ENCODE data around the gene ALDH2.
"Not testable (repeated sequence)": the region's sequence is repeated elsewhere in the genome, so short reads cannot be mapped to it uniquely, and the experiment has no call there.

Gene ALDH2

DNA sequence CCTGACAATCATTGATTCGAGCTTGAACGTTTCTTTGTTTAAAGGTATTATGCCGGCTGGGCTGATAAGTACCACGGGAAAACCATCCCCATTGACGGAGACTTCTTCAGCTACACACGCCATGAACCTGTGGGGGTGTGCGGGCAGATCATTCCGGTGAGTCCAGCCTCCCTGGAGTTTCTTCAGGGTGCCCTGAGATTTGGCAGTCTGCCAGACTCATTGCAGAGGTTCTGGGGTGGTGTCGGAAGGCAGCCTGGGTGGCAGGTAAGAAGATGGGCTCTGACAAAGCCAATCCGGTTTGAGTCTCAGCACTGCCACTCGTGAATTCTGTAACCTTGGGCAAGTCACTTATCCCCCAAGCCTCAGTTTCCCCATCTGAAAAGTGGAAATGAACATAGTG, 23.0 kb downstream of the ALDH2 start:
- DNase-seq (ENCODE audit: low spot score): no peak

DNA sequence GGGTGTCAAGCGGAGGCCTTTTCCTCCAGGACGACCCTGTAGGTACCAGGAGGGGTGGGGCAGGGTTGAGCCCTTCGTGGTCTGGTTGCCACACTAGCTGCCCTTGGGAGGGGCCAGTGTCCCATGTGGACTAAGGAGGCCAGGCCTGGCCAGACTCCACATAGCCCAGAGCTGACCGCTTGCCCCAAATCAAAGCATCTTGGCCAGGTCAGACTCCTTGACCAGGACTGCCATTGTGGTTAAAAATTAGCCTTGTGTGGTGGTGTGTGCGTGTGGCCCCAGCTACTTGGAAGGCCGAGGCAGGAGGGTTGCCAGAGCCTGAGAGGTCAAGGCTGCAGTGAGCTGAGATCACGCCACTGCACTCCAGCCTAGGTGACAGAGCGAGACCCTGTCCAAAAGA, 24.8 kb downstream of the ALDH2 start:
- no peak for DNase-seq (ENCODE audit: low spot score)

DNA sequence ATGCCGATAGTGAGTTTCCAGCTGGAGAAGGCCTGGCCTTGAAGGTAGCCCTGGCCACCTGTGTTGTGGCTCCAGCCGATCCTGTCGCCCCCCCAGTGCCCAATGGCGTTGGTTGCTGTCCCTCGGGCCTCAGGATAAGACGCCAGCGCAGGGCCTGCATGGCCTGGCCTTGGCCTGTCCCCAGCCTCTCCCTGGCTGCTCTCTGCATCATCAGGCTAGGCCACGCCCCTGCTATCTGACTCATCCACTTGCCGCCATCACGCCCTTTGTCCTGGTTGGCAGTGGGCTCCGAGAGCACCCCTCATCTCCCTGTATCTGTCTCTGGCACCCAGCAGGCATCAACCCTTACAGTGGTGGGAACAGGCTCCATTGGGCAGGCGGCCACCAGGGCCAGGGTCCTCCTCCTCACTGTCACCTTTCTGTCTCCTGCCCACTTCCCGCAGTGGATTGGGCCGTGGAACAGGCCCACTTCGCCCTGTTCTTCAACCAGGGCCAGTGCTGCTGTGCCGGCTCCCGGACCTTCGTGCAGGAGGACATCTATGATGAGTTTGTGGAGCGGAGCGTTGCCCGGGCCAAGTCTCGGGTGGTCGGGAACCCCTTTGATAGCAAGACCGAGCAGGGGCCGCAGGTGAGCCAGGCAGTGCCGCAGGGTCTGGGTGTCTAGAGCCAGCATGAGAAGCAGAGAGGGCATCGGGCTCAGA, 25.6 kb downstream of the ALDH2 start:
- no peak for DNase-seq (ENCODE audit: low spot score)

DNA sequence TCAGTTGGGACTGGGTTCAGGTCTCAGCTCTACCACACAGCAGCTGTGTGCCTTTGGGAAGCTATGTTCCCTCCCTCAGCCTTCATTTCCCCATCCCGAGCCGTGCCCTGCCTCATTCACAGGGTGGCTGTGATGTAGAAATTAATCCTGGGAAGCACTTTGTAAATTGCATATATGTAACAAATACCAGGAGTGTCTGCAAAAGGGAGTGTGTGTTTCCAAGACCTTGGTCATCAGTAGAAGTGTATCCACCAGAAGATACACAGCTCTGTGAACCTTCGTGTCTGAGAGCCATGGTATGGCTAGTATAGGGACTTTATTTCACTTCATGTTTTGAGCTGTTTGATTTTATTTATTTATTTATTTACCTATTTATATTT, 26.1 kb downstream of the ALDH2 start:
- DNase-seq (ENCODE audit: low spot score): no peak

DNA sequence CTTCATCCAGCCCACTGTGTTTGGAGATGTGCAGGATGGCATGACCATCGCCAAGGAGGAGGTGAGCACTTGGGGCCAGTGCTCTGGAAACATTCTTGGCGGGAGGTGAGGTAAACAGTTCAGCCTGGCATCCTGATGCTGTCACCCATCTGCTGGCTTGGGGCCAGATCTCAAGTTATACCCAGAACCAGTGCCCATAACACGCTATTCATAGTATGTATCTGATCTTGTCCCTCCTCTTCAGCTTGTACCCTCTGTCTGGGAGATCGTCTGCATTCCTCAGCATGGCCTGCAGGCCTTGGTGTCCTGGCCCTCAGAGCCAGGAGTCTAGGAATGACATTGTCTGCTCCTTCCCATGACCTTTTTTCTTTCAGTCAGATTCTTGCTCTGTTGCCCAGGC, 31.4 kb downstream of the ALDH2 start:
- no peak for DNase-seq (ENCODE audit: low spot score)

DNA sequence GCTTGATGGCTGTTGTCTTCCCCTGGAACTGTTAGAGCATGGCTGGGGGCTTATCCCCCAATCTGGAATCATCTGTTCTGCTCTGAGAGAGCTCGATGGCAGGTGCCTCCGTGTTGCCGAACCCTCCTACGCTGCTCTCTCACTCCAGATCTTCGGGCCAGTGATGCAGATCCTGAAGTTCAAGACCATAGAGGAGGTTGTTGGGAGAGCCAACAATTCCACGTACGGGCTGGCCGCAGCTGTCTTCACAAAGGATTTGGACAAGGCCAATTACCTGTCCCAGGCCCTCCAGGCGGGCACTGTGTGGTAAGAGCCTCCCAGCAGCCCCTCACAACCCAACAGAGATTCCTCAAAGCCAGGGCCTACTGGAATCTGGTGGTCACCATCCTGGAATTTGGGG, 33.0 kb downstream of the ALDH2 start:
- DNase-seq (ENCODE audit: low spot score): no peak

DNA sequence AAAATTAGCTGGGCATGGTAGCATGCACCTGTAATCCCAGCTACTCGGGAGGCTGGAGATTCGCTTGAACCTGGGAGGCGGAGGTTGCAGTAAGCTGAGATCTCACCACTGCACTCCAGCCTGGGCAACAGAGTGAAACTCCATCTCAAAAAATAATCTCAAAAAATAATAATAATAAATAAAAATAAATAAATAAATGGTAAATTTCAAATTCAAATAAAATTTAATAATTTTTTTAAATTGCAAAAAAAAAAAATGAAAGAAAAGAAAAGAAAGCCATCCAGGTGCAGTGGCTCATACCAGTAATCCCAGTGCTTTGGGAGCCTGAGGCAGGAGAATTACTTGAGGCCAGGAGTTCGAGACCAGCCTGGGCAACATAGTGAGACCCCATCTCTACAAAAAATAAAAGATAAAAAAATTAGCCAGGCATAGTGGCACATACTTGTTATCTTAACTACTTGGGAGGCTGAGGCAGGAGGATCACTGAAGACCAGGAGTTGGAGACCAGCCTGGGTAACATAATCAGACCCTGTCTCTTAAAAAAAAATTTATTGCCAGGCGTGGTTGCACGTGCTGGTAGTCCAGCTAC, 36.4 kb downstream of the ALDH2 start:
- DNase-seq (ENCODE audit: low spot score): no peak

DNA sequence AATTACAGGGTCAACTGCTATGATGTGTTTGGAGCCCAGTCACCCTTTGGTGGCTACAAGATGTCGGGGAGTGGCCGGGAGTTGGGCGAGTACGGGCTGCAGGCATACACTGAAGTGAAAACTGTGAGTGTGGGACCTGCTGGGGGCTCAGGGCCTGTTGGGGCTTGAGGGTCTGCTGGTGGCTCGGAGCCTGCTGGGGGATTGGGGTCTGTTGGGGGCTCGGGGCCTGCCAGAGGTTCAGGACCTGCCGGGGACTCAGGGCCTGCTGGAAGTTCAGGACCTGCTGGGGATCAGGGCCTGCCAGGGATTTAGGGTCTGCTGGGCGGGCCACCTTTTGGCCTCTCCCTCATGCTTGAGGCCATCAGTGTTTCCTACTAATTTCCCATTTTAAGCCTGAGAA, 37.1 kb downstream of the ALDH2 start:
- DNase-seq (ENCODE audit: low spot score): no peak

DNA sequence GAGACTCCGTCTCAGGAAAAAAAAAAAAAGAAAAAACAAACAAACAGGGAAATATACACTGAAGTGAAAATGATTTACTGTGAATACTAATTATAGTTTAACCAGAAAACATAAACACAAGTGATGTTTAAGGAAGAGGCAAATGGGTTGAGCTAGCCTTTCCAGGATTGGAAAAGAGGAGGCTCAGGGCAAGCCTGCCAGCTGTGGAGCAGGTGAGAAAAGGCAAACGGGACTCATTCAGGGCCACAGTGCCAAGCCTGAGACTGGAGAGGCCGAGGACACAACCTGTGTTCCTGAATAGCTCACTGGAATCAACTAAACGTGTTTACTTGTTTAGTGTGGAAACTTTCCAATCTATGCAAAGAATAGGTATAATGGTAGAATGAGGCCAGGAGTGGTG, 39.6 kb downstream of the ALDH2 start:
- DNase-seq (ENCODE audit: low spot score): no peak

DNA sequence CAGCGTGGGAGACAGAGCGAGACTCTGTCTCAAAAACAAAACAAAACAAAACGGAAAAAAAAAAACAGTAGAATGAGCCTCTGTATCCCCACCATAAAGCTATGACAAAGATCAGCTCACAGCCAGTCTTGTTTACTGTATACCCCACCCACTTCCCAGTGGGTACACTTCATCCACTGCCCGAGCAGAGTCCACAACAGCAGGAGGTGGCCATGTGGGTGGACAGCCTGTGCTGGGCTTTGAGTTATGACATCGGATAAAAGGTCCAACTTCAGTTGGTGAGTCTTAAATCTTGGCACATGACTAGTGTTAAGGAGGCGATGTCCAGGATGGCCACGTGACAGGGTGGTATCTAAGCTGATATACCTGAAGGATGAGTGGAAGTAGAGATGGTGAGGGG, 40.5 kb downstream of the ALDH2 start:
- no peak for DNase-seq (ENCODE audit: low spot score)

DNA sequence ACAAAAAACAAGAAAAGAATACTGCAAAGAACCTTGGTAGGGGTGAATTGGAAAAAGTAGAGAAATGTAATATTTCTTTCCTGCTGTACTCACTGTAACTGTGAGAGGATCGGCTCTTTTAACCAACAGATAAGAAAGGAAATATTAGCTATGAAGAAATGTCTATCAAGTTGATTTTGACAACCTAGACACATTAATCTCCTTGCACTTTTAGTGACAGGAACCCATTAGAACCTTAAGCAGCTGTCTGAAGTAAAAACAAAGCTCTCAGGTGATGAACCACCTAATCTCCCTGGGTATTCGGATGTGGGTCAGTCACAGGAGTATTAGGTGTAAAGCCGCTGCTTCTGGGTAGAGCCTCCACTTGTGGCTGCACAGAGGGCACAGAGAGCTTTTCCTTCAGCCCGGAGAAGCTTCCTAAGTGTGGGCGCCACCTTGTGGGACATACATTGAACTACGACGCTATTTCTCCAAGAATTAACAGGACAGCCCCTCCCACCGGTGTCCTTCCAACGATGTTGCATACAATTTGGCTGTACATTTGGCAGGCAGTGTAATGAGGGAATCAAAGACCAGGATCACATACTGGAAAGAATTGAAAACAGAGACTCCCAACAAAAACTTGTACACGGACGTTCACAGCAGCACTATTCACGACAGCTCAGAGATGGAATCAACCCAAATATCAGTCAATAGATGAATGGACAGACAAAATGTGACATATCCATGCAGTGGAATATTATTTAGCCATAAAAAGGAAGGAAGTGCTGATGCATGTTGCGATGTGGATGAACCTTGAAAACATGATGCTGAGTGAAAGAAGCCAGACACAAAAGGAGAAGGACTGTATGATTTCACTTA, 46.4 kb downstream of the ALDH2 start:
- peak; percentile 75 for DNase-seq (ENCODE audit: low spot score)

DNA sequence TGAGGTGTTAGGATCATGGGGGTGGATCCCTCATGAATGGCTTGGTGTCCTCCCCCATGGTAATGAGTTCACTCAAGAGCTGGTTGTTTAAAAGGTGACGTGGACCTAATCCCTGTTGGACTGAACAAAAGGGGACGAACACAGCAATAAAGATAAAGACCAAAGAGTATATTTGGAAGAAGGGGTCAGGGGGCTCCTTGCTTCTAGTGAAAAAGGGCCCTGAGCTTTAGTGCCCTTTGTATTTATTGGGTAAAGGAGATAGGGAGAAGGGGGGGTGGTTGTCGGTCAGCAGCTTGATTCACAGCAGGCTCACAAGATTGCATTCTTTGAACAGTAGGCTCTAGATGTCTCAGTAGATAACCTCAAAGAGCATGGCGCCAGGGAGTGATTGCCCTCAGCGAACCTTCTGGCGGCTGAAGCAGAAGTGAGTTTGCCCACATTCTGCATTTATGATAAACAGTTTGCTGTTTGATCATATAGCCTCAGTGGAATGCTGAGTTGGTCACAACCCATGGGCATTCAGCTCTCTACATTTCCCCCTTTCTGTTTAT, 49.4 kb downstream of the ALDH2 start:
- DNase-seq (ENCODE audit: low spot score): no peak

DNA sequence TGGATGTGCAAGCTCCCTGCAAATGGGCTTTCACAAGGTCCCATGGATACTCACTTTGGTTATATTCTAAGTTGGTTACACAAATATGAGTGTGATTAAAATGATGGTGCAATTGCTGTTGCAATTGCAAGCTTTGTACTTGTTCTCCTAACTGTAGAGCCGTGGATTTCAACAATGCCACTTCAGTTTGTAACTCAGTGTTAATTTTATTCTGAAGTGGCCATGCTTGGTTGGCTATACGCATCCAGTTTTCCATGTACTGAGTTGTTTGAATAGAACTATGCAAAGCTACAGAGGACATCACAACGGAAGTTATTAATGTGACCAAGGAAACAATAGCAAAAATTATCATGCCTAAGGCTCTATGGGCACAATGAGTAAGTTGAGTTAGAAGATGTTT, 50.2 kb downstream of the ALDH2 start:
- DNase-seq (ENCODE audit: low spot score): not testable (repeated sequence)

DNA sequence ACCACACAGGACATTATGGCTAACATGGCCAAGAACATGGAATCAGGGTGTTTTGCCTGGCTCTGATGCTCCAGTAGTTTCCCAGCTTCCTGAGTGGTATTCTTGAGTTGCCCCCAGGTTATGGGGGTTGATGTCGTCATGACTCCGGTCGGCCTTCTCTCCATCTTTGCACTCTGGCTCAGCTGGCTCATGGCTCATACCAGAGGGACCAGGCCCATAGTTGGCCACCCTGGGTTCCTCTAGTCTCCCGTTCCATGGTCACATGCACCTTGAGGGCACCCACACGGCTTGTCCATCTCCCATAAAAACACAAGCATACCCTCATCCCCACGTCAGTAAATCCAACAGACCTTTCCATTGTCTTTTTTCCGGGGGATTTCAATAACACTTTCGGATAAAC, 51.6 kb downstream of the ALDH2 start:
- DNase-seq (ENCODE audit: low spot score): no peak

DNA sequence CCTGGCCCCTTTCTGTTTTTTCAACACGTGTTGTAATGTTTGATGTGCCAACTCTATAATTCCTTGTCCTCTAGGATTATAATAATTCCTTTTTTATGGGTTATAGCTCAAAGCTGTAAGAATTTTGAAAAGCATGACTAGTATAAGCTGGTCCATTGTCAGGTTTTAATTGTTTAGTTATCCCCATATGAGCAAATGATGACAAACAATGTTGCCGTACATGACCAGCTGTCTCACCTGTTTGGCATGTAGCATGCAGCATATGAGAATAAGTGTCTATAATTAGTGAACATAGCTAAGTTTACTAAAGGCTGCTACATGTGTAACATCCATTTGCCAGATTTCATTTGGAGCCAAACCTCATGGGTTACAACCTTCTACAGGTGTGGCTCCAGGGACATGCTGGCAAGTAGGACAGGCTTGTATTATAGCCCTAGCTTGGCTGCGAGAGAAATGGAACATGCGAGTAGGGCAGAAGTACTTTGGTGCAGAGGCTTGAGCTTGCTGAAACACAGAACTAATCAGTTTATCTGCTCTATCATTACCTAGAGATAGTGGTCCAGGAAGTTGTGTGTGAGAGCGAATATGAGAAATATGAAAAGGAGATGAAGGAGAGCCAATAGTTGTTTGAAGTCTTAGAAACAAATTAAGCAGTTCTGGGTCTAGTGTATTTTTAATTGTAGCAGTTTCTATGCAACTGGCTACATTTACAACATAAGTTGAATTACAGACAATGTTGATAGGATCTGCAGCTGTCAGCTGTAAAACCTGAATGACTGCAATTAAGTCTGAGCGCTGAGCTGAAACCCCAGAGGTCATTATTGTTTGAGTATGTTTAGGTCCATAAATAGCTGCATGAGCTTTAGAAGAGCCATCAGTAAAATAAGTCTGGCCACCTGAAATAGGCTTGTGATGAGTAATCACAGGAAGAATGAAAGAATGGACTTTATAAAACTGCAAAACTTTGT, 52.7 kb downstream of the ALDH2 start:
- no peak for DNase-seq (ENCODE audit: low spot score)

DNA sequence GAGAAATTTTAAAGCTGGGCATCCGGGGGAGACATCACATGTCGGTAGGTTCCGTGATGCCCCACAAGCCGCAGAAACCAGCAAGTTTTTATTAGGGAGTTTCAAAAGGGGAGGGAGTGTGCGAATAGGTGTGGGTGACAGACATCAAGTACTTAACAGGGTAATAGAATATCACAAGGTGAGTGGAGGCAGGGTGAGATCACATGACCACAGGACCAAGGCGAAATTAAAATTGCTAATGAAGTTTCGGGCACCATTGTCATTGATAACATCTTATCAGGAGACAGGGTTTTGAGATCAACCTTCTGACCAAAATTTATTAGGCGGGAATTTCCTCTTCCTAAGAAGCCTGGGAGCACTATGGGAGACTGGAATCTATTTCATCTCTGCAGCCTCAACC, 54.1 kb downstream of the ALDH2 start:
- not testable (repeated sequence) for DNase-seq (ENCODE audit: low spot score)

DNA sequence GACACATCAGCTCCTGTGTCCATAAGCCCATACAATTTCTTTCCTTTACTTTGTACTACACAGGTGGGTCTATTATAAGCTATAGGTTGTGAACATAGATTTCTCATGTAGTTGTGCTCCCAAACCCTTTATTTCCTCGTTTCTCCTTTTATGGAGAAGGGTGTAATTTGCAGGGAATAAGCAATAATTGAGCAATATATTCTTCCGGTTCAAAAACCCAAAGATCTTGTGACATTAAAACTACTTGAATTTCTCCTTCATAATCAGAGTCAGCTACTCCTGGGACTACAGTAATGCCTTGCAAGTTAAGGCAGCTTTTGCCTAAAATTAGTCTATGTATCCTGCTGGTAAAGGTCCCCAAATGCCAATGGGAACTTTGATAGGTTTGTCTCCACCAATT, 56.2 kb downstream of the ALDH2 start:
- no peak for DNase-seq (ENCODE audit: low spot score)

DNA sequence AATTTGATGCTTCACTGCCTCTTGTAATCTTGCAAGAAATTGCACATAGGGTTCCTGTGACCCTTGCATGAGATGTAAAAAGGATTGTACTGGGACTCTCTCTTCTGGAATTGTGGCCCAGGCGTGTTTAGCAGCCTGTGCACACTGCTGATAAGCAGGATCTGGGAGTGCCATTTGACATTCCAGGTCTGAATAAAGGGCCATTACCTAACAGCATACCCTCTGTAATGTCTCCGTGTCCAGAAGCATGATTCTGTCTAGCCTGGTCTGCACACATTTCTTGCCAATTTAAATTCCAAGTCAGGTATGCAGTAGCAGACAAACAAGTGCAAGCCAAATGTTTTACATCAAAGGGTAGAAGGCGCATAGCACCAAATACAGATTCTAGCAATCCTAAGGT, 57.2 kb downstream of the ALDH2 start:
- no peak for DNase-seq (ENCODE audit: low spot score)

DNA sequence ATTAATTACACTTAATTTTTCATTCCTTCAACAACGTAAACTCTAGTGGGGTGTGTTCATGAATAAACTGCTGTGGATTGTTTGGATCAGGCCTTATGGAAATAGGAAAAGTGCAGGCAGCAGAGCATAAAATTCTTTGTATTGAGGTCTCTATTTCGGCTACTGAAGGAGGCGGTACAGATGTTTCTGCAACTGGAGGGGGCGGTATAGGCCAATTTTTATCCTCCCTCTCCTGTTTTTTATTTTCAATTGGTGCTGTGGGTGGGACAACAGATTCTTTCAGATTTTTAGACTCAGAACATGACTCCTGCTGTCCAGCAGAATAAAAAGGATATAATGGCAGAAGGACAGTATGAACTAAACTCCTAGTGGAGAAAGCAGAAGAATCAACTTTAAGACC, 57.6 kb downstream of the ALDH2 start:
- not testable (repeated sequence) for DNase-seq (ENCODE audit: low spot score)

DNA sequence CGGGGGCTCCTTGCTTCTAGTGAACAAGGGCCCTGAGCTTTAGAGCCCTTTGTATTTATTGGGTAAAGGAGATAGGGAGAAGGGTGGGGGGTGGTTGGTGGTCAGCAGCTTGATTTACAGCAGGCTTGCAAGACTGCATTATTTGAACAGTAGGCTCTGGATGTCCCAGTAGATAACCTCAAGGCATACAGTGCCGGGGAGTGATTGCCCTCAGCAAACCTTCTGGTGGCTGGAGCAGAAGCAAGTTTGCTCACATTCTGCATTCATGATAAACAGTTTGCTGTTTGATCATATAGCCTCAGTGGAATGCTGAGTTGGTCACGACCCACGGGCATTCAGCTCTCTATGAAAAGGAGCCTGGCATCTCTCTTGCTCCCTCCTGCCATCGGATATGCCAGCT, 58.8 kb downstream of the ALDH2 start:
- no peak for DNase-seq (ENCODE audit: low spot score)

DNA sequence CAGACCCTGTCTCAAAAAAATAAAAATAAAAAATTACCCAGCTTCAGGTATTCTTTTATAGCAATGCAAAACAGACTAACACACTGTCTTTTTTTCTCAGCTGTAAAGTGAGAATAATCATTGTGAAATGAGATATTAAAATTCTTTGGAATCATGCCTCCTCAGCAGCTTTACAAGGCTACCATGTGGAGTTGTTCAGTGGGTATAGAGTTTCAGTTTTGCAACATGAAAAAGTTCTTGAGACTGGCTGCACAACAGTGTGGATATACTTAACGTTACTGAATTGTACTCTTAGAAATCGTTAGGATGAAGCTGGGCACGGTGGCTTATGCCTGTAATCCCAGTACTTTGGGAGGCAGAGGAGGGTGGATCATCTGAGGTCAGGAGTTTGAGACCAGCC, 59.6 kb downstream of the ALDH2 start:
- DNase-seq (ENCODE audit: low spot score): no peak

DNA sequence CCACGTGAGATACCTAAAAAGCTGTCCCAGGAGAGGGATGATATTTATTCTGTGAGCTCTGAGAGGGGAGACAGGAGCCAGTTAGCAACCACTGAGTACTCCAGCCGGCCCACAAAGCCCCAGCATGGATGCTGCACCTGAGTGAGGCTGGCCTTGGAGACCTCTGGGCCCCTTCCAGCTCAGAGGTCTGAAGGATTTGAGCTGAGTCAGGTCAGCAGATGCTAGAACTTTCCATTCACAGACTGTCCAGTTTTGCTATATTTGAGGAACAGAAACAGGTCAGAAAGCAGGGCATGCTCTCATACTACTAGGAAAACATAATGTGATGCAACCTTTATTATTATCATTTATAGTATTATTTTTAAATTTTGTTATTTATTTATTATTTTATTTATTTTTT, 60.3 kb downstream of the ALDH2 start:
- DNase-seq (ENCODE audit: low spot score): no peak

Measured in HuH-7 (cell line).